Activated CD4-positive, CD25-positive, alpha-beta regulatory T cell treated with anti-CD3 and anti-CD28 coated beads, Interleukin-2, amount 50 U/mL, for 72 hours (primary cell): ENCODE results near the gene ATG2B.

Experiments used
- DNase-seq: peaks from one replicate; pipeline ENCODE4 v3.0.0; 2021

The ATG2B gene

DNA sequence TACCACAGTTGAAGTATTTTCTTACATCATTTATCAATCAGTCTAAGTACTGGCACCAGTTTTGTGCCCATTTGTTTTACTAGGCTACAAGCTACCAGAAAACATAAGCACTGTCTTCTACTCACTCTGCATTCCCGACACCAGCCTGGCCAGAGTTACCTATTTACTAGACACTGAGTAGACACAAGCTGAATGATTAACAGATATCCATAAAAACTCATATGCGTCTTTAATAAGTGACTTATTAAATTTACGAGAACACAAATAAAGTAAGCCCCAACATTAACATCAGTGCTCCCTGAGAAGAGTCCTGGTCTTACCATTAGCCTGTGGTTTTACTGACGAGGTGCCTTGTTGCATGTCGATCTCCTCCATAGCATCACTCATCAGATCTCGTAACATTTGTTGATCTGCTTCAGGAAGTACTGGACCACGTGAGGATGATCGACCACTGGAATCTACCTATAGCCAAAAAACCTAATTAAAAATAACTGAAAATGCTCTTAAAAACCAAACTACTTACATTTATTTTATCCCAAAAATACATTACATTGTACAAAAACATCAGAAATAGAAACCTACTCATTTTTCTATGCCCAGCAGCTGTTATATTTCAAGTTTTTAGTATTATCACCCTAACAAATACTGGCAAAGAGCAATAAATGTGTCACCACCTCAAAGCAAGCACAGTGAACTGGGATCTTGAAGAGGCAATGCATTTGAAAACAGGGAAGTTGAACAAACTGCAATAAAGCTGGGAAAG, 53.8 kb downstream of the ATG2B start:
- DNase-seq: no peak

- no peak for DNase-seq
These were observed 55.7 kb downstream of the ATG2B start for GRCh38 chr14:96307434-96307833.

- DNase-seq: no peak
These were observed 58.2 kb downstream of the ATG2B start for GRCh38 chr14:96304956-96305355.

- DNase-seq: no peak
These were observed 59.2 kb downstream of the ATG2B start for GRCh38 chr14:96303981-96304380.

DNA sequence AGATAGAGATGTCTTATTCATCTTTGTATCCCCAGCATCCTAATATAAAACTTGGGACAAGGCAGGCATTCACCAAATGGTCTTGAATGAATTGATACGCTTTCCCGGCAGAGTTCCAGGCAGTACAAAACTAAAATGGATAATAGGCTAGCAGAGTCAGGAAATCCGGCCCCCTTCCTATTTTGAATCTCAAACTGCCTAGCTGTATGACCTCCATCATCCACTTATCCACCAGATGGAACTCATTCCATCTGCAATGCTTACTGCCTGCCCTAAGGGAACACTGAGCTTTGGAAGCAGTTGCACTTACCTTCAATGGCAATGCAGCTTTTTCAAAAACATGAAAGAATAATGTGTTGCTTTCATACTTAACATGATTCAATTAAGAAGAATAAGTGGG, 63.7 kb downstream of the ATG2B start:
- no peak for DNase-seq

DNA sequence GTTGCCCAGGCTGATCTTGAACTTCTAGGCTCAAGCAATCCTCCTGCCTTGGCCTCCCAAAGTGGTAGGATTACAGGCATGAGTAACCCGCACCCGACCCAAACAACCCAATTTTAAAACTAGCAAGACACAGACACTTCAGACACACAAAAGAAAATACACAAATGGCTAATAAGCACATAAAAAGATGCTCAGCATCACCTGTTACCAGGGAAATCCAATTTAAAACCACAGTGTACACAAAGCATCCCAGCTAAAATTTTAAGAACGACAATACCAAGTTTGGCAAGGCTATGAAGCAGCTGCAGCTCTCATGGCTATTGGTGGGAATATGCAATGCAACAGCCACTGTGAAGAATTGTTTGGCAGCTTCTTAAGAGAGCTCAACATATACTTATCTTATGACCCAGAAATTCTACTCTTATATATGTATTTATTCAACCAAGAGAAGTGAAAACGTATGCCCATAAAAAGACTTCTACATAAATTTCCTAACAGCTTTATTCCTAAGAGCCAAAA, 65.1 kb downstream of the ATG2B start:
- no peak for DNase-seq

DNA sequence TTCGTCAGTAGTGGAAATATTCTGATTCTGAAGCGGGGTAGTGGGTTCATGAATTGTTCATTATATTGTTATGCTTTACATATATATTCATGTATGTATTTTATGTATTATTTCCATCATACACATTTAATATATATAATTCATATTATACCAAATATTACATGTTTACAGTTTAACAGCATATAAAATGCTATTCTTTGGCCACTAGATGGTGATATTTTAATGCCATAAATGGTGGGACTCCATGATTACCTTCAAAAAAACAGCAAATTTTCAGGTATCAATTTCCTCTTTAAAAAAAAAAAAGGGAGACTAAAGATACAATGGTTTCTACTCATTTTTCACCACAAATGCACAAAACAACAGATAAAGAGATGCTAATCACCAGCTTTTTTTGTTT, 66.1 kb downstream of the ATG2B start:
- no peak for DNase-seq

DNA sequence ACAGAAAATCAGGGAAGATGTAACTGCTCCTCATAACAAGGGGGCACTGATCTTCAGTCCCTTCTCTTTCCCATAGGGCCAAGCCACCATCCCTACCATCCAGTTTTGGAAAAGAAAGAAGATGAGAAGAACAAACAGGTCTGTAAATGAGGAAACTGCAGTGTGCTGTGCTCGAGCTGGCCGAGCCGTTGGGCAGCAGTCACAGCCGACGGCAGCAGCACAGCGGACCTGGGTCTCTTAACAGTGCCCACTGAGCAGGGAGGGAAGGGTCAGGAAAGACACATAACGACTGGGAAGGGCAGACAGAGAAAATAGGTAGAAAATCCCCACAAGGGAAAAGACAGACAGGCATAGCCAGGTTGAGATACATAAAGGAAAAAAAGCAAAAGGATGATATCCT, 68.9 kb downstream of the ATG2B start:
- no peak for DNase-seq

GRCh38 chr14:96287856-96288255, 75.3 kb downstream of the ATG2B start:
- DNase-seq: no peak

DNA sequence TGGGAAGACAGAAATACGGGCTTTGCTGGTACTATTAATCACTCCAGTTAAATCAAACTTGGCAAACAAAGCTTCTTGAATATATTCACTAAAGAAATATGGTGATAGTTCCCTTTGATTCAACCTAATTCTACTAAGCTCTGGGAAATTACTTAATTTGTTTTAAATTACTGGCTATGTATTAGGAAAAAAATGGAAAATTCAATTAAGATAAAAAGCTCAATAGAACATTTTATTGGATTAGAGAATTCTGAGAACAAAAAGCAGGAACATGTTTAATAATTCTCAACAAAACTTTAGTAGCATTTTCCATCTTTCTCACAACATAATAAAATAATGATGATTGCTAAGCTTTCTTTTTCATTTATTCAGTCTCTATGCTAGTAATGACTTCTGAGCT, 76.9 kb downstream of the ATG2B start:
- DNase-seq: no peak

DNA sequence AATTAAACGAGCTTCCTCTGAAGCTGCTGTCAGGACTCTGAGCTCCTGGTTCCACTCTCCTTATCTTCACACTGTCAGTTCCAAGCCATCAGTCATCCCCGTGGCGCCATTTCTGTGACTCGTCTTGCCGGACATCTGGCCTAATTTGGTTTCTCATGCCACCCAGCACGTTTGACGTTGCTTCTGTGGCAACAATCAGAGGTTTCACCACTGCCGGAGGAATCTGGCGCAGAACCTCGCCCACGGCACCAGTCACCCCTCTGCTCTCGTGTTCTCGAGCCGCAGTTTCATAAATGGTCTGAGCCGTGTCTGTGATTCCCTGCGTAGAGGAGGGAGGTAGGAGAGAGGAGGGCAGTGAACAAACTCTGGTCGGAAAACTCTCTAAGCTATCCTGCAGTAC, 77.5 kb downstream of the ATG2B start:
- DNase-seq: no peak

GRCh38 chr14:96284430-96284829, 78.7 kb downstream of the ATG2B start:
- DNase-seq: no peak

GRCh38 chr14:96284008-96284407, 79.1 kb downstream of the ATG2B start:
- no peak for DNase-seq

GRCh38 chr14:96281486-96281885, 81.7 kb downstream of the ATG2B start:
- no peak for DNase-seq

- no peak for DNase-seq
These were observed 83.0 kb downstream of the ATG2B start for GRCh38 chr14:96280104-96280503.

GRCh38 chr14:96279564-96279963, 83.6 kb downstream of the ATG2B start:
- DNase-seq: no peak

DNA sequence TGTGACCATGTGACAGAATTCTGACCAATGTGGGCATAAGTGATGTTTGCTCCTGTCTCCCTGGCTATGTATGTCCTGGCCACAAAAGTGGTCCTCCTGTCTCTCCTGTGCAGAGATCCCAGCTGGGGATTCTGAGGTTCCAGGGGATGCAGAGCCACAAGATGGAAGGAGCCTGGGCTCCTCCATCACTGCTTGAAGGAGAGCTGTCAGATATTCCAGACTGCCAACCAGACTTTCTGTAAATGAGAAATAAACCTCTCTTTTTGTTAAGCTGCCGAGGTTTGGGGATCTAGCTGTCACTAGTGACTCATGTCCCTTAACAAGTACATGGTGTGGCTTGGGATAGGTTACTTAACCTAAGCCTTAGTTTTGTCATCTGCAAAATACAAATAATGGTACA, 85.3 kb downstream of the ATG2B start:
- no peak for DNase-seq

GRCh38 chr14:96275177-96276112, 87.7 kb downstream of the ATG2B start:
- peak; percentile 71 for DNase-seq

DNA sequence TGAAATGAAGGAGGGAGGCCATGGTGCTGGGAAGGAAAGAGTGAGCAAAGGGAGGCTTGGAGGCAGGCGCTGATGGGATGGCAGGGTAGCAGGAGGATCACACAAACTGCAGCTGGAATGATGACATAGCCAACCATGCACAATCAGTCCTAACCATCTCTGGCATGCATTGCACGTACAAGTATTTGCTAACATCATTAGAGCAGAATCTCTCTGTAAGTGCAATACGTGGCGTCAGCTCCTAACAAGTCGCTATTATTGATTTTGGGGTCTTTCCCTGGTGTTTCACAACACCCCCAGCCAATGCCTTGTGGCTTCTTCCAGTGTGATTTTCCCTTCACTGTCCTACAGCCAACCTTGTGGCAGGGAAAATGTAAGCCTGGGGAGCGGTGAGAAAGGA, 88.6 kb downstream of the ATG2B start:
- DNase-seq: no peak

- DNase-seq: no peak
These were observed 89.0 kb downstream of the ATG2B start for GRCh38 chr14:96274122-96274521.

DNA sequence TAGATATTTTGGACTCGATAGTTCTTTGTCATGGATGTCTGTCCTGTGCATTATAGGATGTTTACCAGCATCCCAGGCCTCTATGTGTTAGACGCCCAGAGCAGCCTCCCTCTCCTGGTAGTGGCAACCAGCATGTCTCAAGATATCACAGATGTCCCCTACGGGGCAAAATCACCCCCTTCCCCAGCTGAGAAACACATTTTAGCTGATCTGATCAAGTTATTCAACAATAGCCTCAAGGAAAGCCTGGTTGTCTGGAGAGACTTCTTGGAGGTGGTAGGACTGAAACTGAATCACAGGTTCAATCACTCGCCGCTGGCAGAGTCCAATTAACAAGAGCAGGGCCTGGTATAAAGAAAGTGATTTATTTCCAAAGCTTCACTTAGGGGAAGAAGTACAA, 89.5 kb downstream of the ATG2B start:
- no peak for DNase-seq

DNA sequence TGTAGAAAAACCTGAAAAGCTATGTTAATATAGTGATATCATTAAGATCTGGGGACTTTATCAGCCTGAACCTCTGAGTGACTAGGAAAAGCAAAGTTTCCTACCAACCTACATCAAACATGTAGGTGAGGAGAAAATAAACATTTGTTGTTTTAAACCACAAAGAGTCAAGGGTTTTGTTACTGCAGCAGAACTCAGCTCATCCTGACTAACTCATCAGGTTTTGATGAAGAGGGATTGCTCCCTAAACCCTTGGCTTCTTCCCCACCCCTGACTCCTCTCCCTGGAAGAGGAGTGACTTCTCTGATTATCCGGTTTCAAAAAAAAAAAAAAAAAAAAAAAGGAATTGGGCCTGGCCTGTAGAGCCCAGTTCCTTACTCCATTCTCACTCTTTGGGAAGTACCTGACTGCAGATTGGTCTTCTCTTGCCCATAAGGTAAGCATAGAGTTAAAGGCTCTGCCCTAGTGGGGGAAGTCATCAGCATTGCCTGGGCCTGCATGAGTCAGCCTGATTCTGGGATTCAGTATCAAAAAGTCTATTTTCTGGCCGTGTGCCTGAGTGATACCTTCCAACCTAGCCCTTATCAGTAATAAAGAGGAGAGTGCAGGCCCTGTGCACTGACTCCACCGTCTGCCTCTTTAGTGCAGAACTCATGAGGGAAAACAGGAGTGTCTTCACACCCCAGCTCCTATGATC, 90.2 kb downstream of the ATG2B start:
- no peak for DNase-seq

DNA sequence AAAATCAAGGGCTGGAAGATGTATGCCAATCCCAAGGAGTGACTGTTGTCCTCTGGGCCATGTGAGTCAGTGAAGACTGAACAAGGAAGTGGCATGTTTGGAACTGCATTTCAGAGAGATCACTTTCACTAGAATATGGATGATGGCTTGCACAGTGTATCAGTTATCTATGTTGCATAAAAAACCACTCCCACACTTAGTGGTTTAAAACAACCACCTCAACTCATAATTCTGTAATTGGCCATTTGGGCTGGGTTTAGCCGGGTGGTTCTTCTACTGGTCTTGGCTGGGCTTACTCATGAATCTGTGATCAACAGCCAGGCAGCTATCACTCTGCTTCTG, 91.7 kb downstream of the ATG2B start:
- no peak for DNase-seq
